Esophagus (tissue), 2 donors: ENCODE measurements around the gene THSD8. TPM values are rescaled to one million over a fixed set of nuclear protein-coding genes. Genes with fewer than 3 reads are reported as not detected.
"Not testable (repeated sequence)": the region's sequence is repeated elsewhere in the genome, so short reads cannot be mapped to it uniquely, and the experiment has no call there.

Source experiments
- H3K27ac ChIP-seq, 2 donors: one replicate each; pipeline ENCODE4 v1.5.1; 2013; ENCODE audit warnings: low read depth in 2 of 2, mild to moderate bottlenecking in 2 of 2, inconsistent platforms in 1 of 2, low read length in 1 of 2, moderate library complexity in 1 of 2
- H3K27me3 ChIP-seq, 2 donors: one replicate each; pipeline ENCODE4 v1.6.1; 2013; ENCODE audit warnings: low read length in 2 of 2, control low read depth in 1 of 2, mild to moderate bottlenecking in 1 of 2; ENCODE audit not compliant: insufficient read depth in 2 of 2, control insufficient read depth in 1 of 2
- H3K36me3 ChIP-seq, 2 donors: one replicate each; pipeline ENCODE4 v1.6.1; 2013; ENCODE audit warnings: low read length in 1 of 2; ENCODE audit not compliant: control insufficient read depth in 2 of 2, insufficient read depth in 2 of 2
- H3K4me1 ChIP-seq, 2 donors: one replicate each; pipeline ENCODE4 v1.6.1; 2013; ENCODE audit warnings: low read length in 1 of 2; ENCODE audit not compliant: control insufficient read depth in 2 of 2, insufficient read depth in 2 of 2
- H3K4me3 ChIP-seq, 2 donors: one replicate each; pipeline ENCODE4 v1.5.1; 2013; ENCODE audit warnings: low read length in 2 of 2, mild to moderate bottlenecking in 2 of 2, low read depth in 1 of 2, moderate library complexity in 1 of 2
- H3K9me3 ChIP-seq, 2 donors: one replicate each; pipeline ENCODE4 v1.6.1; 2013; ENCODE audit warnings: mild to moderate bottlenecking in 2 of 2, low read depth in 1 of 2, low read length in 1 of 2, moderate library complexity in 1 of 2; ENCODE audit not compliant: control insufficient read depth in 2 of 2, insufficient read depth in 1 of 2
- WGBS, 2 donors: extraction: QIAGEN DNeasy Blood & Tissue Kit; methylation state at CpG; one replicate each; pipeline ENCODE4 v1.1.7; 2013; 5-methylcytosine and 5-hydroxymethylcytosine counted together
- polyA plus RNA-seq, 2 donors: library from polyadenylated mRNA; stranded (reverse); fragments of 200-250 nt; gene quantifications; one replicate each; pipeline ENCODE4 v1.2.3, GENCODE V29; 2013
- donor health status: healthy with polysubstance abuse.
- donor health status: Bipolar disorder and iron deficiency.

The THSD8 gene
- polyA plus RNA-seq, 2 donors = 2.8 to 8.4 TPM

DNA sequence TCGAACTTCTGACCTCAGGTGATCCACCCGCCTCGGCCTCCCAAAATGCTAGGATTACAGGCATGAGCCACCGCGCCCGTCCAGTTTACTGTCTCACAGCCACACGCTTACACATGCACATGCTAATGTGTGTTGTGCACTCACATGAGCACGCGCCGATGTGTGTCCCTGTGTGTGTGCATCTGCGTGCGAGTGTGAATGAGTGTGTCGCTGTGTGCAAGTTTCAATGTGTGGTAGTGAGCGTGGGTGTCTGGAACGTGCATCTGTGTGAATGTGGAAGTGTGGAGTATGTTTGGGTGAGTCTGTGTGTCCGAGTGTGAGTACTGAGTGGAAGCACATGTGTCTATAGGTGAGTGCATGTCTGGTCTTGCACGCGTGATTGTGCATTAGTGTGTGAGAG lies 40.6 kb downstream of the THSD8 start:
- peaks cover 3 to 8% of the 10 kb centered on the region in 2 donors for H3K9me3 ChIP-seq
- WGBS, 2 donors = 87 to 92% methylated on average over 18 of the region's 18 CpGs

DNA sequence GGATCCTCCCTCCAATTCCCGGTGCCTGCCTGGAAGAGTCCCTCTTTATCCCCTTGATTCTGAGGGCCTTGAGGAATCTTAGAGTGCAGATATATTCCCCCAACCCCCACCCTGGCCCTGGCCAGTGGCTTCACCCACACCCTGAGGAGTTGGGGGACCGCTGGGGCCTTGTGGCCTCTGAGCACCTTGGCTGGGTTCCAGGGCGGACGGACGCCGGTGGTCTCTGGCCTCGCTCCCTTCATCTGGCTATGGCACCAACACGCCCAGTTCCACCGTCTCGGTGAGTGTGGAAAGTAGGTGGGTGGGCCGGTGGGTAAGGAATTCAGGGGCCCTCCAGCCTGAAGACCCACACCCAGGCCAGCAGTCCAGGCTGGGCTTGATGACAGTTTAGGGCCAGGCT lies 41.5 kb downstream of the THSD8 start:
- Histone ChIP-seq H3K4me3 (no peak overlapping the region), H3K27me3 (peaks cover 0 to 7% of the 10 kb centered on the region in 2 donors), H3K4me1 (peaks cover 8 to 12% of the 10 kb centered on the region in 2 donors), H3K27ac (no peak overlapping the region), H3K9me3 (peaks cover 3 to 8% of the 10 kb centered on the region in 2 donors), H3K36me3 (no peaks in the 10 kb centered on the region)
- WGBS, 2 donors = 82 to 85% methylated on average over 11 of the region's 11 CpGs

More for the DNA sequence above, 40.6 kb downstream of the THSD8 start:
- H3K27me3 ChIP-seq = peaks cover 0 to 7% of the 10 kb centered on the region in 2 donors
- H3K4me1 ChIP-seq = peaks cover 8 to 10% of the 10 kb centered on the region in 2 donors
- H3K36me3 ChIP-seq = no peaks in the 10 kb centered on the region
- no peak overlapping the region for H3K27ac ChIP-seq
- no peak overlapping the region for H3K4me3 ChIP-seq

DNA sequence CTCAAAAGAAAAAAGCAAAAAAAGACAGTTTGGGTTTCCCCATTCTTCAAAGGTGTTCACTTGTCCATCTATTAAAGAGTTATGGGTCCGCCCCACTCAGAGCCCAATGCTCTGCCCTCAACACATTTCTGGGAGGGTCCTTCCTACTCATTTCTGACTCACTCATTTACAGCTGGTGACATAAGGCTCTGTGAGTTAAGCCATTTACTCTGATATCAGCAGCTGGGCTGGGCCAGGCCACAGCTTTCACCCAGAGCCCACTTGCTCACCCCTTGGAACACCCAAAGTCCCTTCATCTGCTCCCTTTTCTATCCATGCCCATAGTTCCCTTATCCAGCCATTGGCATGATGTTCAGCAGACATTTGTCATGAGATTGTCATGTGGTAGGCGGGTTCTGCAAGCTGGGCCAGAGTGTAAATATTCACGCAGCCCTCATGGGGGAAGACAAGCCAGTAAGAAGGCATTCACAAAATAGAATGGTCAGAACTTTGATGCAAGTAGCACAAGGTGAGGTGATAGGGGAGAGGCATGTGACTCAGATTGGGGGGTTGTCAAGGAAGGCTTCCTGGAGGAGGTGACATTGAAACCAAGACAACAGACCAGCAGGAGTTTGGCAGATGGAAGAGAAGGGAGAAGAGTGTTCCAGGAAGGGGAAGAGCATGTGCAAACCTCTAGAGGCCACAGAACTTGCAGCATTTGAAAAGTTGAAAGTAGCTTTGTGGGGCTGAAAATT lies 42.3 kb downstream of the THSD8 start:
- H3K4me3 ChIP-seq = no peak overlapping the region
- H3K36me3 ChIP-seq = no peaks in the 10 kb centered on the region
- H3K4me1 ChIP-seq = peaks cover 8% of the 10 kb centered on the region in 2 donors
- H3K27me3 ChIP-seq = peaks cover 0 to 3% of the 10 kb centered on the region in 2 donors
- 76 to 78% methylated on average over 3 of the region's 3 CpGs for WGBS, 2 donors
- H3K27ac ChIP-seq = no peak overlapping the region
- H3K9me3 ChIP-seq = peaks cover 0 to 8% of the 10 kb centered on the region in 2 donors

DNA sequence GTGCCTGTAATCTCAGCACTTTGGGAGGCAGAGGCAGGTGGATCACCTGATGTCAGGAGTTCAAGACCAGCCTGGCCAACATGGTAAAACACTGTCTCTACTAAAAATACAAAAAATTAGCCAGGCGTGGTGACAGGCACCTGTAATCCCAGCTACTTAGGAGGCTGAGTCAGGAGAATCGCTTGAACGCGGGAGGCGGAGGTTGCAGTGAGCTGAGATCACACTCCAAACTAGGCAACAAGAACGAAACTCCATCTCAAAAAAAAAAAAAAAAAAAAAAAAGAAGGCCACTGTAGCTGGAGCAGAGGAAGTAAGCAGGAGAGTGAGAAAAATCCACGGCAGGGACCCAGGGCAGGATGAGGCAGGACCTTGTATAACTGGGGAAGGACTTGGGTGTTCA lies 44.7 kb downstream of the THSD8 start:
- H3K27ac ChIP-seq, H3K4me3 ChIP-seq, H3K9me3 ChIP-seq, H3K4me1 ChIP-seq, H3K36me3 ChIP-seq, H3K27me3 ChIP-seq: not testable (repeated sequence)
- 77 to 81% methylated on average over 7 of the region's 7 CpGs for WGBS, 2 donors

DNA sequence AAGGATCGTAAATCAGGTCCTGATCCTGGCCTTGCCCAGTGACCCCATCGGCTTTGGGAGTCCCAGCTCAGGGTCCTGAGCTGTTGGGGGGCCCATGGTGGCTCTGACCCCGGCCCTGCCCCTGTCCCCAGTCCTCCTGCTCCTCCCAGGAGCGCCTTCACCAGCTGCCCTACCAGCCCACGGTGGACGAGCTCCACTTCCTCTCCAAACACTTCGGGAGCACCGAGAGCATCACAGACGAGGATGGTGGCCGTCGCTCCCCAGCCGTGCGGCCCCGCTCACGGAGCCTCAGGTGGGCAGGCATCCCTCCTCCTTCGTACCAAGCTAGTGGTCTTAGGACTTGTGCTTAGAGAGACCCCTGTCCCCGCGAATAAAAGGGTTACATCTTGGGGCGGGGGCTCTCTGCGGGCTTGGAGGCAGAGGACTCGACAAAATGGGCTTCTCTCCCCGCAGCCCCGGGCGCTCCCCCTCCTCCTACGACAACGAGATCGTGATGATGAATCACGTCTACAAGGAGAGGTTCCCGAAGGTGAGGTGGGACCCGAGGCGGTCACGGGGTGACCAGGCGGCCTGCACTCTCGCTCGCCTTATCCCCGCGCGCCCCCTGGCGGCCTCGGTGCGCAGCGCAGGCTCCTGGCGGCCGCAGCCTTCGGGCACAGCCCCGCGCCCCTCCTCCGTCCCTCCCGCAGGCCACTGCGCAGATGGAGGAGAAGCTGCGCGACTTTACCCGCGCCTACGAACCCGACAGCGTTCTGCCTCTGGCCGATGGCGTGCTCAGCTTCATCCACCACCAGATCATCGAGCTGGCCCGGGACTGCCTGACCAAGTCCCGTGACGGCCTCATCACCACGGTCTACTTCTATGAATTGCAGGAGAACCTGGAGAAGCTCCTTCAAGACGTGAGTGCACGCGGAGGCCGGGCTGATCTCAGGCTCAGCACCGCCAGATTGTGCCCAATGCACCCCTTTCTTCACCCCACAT lies 45.6 kb downstream of the THSD8 start:
- Histone ChIP-seq H3K4me3 (peak overlapping the region; percentile 6 to 30), H3K27ac (no peak overlapping the region), H3K4me1 (peaks cover 2 to 3% of the 10 kb centered on the region in 2 donors), H3K36me3 (no peaks in the 10 kb centered on the region), H3K9me3 (no peaks in the 10 kb centered on the region), H3K27me3 (no peaks in the 10 kb centered on the region)
- WGBS, 2 donors = 11 to 12% methylated on average over 66 to 69 of the region's 69 CpGs

Other genes starting within 250 kb of the THSD8 start
- gene ZNF490, start 191.3 kb upstream of the THSD8 start, polyA plus RNA-seq = under 1 TPM; 0.36 to 0.61 TPM
- gene ZNF791, start 191.1 kb upstream of the THSD8 start, polyA plus RNA-seq = 1 to 10 TPM; 5.1 to 8.1 TPM
- gene MAN2B1, start 135.3 kb upstream of the THSD8 start, polyA plus RNA-seq = 10 to 100 TPM; 22.6 to 26.6 TPM
- 10 to 100 TPM in 1 of 2 donors, 1 to 10 TPM in 1; 8.9 to 14.4 TPM for gene WDR83, start 135.3 kb upstream of the THSD8 start, polyA plus RNA-seq
- gene DHPS, start 120.2 kb upstream of the THSD8 start, polyA plus RNA-seq = 10 to 100 TPM; 45.5 to 51.3 TPM
- not detected for gene GNG14, start 114.1 kb upstream of the THSD8 start, polyA plus RNA-seq
- 10 to 100 TPM in 1 of 2 donors, 1 to 10 TPM in 1; 5.0 to 12.3 TPM for gene FBXW9, start 105.4 kb upstream of the THSD8 start, polyA plus RNA-seq
- gene TNPO2, start 78.1 kb upstream of the THSD8 start, polyA plus RNA-seq = 10 to 100 TPM; 29.7 to 37.2 TPM
- gene TRIR, start 67.4 kb upstream of the THSD8 start, polyA plus RNA-seq = 100 to 1,000 TPM; 212 to 215 TPM
- 10 to 100 TPM; 46.2 to 74.1 TPM for gene GET3, start 64.6 kb upstream of the THSD8 start, polyA plus RNA-seq
- gene BEST2, start 50.3 kb upstream of the THSD8 start, polyA plus RNA-seq = under 1 TPM; 0.06 TPM
- 100 to 1,000 TPM in 1 of 2 donors, 10 to 100 TPM in 1; 47.9 to 103 TPM for gene HOOK2, start 26.5 kb upstream of the THSD8 start, polyA plus RNA-seq
- gene JUNB, start 10.6 kb upstream of the THSD8 start, polyA plus RNA-seq = 100 to 1,000 TPM; 175 to 339 TPM
- 100 to 1,000 TPM; 157 to 323 TPM for gene PRDX2, start 269 bp upstream of the THSD8 start, polyA plus RNA-seq
- 10 to 100 TPM in 1 of 2 donors, 1 to 10 TPM in 1; 6.9 to 20.8 TPM for gene RNASEH2A, start 4.5 kb downstream of the THSD8 start, polyA plus RNA-seq
- gene RTBDN, start 32.5 kb downstream of the THSD8 start, polyA plus RNA-seq = not detected
- under 1 TPM; 0.18 to 0.22 TPM for gene MAST1, start 36.4 kb downstream of the THSD8 start, polyA plus RNA-seq
- gene DNASE2, start 79.4 kb downstream of the THSD8 start, polyA plus RNA-seq = 10 to 100 TPM in 1 of 2 donors, 1 to 10 TPM in 1; 7.8 to 15.9 TPM
- gene KLF1, start 85.1 kb downstream of the THSD8 start, polyA plus RNA-seq = not detected
- 10 to 100 TPM; 14.3 to 21.0 TPM for gene GCDH, start 89.1 kb downstream of the THSD8 start, polyA plus RNA-seq
- gene SYCE2, start 117.2 kb downstream of the THSD8 start, polyA plus RNA-seq = under 1 TPM; 0.20 to 0.59 TPM
- 10 to 100 TPM; 29.1 to 49.3 TPM for gene FARSA, start 131.6 kb downstream of the THSD8 start, polyA plus RNA-seq
- 100 to 1,000 TPM; 173 to 361 TPM for gene CALR, start 136.5 kb downstream of the THSD8 start, polyA plus RNA-seq
- 10 to 100 TPM; 73.9 to 81.0 TPM for gene RAD23A, start 143.8 kb downstream of the THSD8 start, polyA plus RNA-seq
- gene GADD45GIP1, start 155.2 kb downstream of the THSD8 start, polyA plus RNA-seq = 10 to 100 TPM; 53.7 to 57.0 TPM
- gene DAND5, start 167.5 kb downstream of the THSD8 start, polyA plus RNA-seq = not detected
- gene NFIX, start 193.4 kb downstream of the THSD8 start, polyA plus RNA-seq = 10 to 100 TPM; 26.9 to 38.5 TPM